ENCODE measurements around the gene CXCR4. TPM values are rescaled to one million over a fixed set of nuclear protein-coding genes. Genes with fewer than 3 reads are reported as not detected.

The CXCR4 gene
- total and polyA plus RNA-seq, 10 of the 15 experiments (the other 5 are each of a cell fraction or from before 2014, with no cell fraction given) = 31.1 to 749 (median 52.7) TPM

- no peak for DNase-seq (ENCODE audit: low read depth, low spot score)
- FAIRE-seq = no peak
- H2AFZ ChIP-seq (ENCODE audit: control insufficient read depth, low read depth, low read length) = no peak overlapping the region
- ATAC-seq = no peak
- ChIA-PET POLR2A (interaction anchor here (0.8 to 2.5 kb wide), 11 partner anchors 11 to 254 kb away, joined by 3 to 19 read pairs (median 5); no protein-coding TSS in a partner anchor), SMC1A (ENCODE audit: uncharacterized antibody, unreplicated experiment) (interaction anchor here (0.8 to 11.5 kb wide), 17 partner anchors 8 to 252 kb away, joined by 3 to 234 read pairs (median 16); no protein-coding TSS in a partner anchor), RAD21 (ENCODE audit: unreplicated experiment) (interaction anchor here (0.6 to 11.7 kb wide), 11 partner anchors 8 to 251 kb away, joined by 3 to 301 read pairs (median 6); partner anchors contain the start of gene CXCR4), CTCF (interaction anchor here (0.7 to 1.6 kb wide), 8 partner anchors 10 to 229 kb away, joined by 3 to 7 read pairs (median 5); no protein-coding TSS in a partner anchor)
- no peaks in the 10 kb centered on the region for H4K20me1 ChIP-seq (ENCODE audit: control insufficient read depth, insufficient read depth)
- in situ Hi-C loops (cut with MboI) = loop anchor here (5.0 kb wide), 2 partner anchors 197 to 252 kb away; no protein-coding TSS in a partner anchor
- BruUV-seq (replicated peaks) = no TSS peak
- intact Hi-C loops (cut with micrococcal nuclease; ENCODE audit: unreplicated experiment) = loop anchor here (5.0 kb wide), 4 partner anchors 107 to 213 kb away; no protein-coding TSS in a partner anchor
- no peaks in the 10 kb centered on the region for H3K79me2 ChIP-seq (ENCODE audit: control insufficient read depth, insufficient read depth, low read length)
- H3K9ac ChIP-seq (ENCODE audit: control insufficient read depth, insufficient read depth, low read length) = no peak overlapping the region
- H3K9me3 ChIP-seq (replicated peaks; ENCODE audit: control insufficient read depth, insufficient read depth, low read length) = no peaks in the 10 kb centered on the region
- TF ChIP-seq MTA3 (IDR thresholded peaks at IDR 0.05; ENCODE audit: borderline replicate concordance, low read length) (no peak), TCF12 (IDR thresholded peaks at IDR 0.05; ENCODE audit: low read depth, low read length) (no peak), PAX8 (IDR thresholded peaks at IDR 0.05) (no peak), RELB (IDR thresholded peaks at IDR 0.05; ENCODE audit: low read depth) (no peak), ZNF687 (IDR thresholded peaks at IDR 0.05) (no peak), MXI1 (IDR thresholded peaks at IDR 0.05; ENCODE audit: low read depth, low read length) (no peak), ZNF217 (IDR thresholded peaks at IDR 0.05) (no peak), ZNF207 (IDR thresholded peaks at IDR 0.05; ENCODE audit: borderline replicate concordance) (no peak), SMAD5 (IDR thresholded peaks at IDR 0.05; ENCODE audit: low read depth) (no peak), CREM (IDR thresholded peaks at IDR 0.05; ENCODE audit: low read depth) (no peak), E2F8 (IDR thresholded peaks at IDR 0.05; ENCODE audit: low read depth, partially characterized antibody) (no peak)
- TF ChIP-seq, protein P1, sequence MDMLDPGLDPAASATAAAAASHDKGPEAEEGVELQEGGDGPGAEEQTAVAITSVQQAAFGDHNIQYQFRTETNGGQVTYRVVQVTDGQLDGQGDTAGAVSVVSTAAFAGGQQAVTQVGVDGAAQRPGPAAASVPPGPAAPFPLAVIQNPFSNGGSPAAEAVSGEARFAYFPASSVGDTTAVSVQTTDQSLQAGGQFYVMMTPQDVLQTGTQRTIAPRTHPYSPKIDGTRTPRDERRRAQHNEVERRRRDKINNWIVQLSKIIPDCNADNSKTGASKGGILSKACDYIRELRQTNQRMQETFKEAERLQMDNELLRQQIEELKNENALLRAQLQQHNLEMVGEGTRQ (IDR thresholded peaks at IDR 0.05; ENCODE audit: borderline replicate concordance, low read depth, low read length) = no peak
- TF ChIP-seq, protein P2, sequence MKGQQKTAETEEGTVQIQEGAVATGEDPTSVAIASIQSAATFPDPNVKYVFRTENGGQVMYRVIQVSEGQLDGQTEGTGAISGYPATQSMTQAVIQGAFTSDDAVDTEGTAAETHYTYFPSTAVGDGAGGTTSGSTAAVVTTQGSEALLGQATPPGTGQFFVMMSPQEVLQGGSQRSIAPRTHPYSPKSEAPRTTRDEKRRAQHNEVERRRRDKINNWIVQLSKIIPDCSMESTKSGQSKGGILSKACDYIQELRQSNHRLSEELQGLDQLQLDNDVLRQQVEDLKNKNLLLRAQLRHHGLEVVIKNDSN (IDR thresholded peaks at IDR 0.05; ENCODE audit: borderline replicate concordance, extremely low read length, insufficient read depth, low read depth, low read length) = no peak
- WGBS (ENCODE audit: insufficient coverage, insufficient replicate concordance, low lambda C conversion rate, missing lambda C conversion rate) = 58% methylated on average over 3 of the region's 3 CpGs
- peaks cover 0 to 11% of the 10 kb centered on the region in 2 experiments; a peak in 2 of 4 replicates for H3K27me3 ChIP-seq (replicated peaks in 1 of 2; ENCODE audit: control insufficient read depth in 2 of 2, insufficient read depth in 2 of 2, low read length in 1 of 2)
- H3K27ac ChIP-seq (ENCODE audit: control insufficient read depth, insufficient read depth) = no peak overlapping the region
- H3K4me2 ChIP-seq (ENCODE audit: control insufficient read depth, insufficient read depth) = no peak overlapping the region
- H3K4me1 ChIP-seq (ENCODE audit: control insufficient read depth, insufficient read depth, low read length) = peaks cover 24% of the 10 kb centered on the region
- no peak overlapping the region for H3K4me3 ChIP-seq
- H3K36me3 ChIP-seq (ENCODE audit: control insufficient read depth in 2 of 2, insufficient read depth in 2 of 2, low read length in 1 of 2) = no peaks in the 10 kb centered on the region
Measured at GRCh38 chr2:136130045-136130444, 12.1 kb upstream of the CXCR4 start.

Measured in GM12878 (cell line).